ENCODE data around the gene CCHCR1. TPM values are rescaled to one million over a fixed set of nuclear protein-coding genes. Genes with fewer than 3 reads are reported as not detected.

Gene CCHCR1
- polyA plus RNA-seq, 3 donors: 24.2 to 25.2 (median 25.1) TPM

DNA sequence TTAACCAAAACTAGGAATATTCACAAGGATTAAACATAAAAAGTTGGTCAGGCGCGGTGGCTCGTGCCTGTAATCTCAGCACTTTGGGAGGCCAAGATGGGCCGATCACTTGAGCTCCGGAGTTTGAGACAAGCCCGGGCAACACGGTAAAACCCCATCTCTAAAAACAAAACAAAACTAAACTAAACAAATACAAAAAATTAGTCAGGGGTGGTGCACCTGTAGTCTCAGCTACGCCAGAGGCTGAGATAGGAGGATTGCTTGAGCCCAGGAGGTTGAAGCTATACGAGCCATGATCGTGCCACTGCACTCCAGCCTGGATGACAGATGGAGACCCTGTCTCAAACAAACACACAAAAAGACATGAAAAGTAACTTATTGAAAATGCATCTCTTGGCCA, 21.9 kb downstream of the CCHCR1 start:
- DNase-seq (ENCODE audit: low read depth in 3 of 3, low spot score in 2 of 3): no peak

DNA sequence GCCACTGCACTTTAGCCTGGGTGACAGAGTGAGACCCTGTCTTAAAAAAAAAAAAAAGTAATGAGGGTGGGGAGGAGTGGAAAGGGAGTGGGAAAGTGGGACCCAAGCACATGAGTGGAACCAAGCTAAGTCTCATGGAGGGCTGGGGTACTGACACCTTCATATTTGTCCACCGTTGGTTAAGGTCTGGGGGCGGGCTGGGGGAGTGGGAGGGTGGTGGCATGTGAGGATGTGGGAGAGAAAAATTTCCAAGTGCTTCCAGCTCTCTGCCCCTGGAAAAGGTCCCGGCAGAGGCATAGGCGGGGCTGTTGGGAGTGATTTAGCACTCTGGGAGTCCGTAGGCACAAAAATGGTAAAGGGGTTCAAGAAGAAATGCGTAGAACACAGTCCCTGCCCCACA, 24.8 kb downstream of the CCHCR1 start:
- no peak for DNase-seq (ENCODE audit: low read depth in 3 of 3, low spot score in 2 of 3)

DNA sequence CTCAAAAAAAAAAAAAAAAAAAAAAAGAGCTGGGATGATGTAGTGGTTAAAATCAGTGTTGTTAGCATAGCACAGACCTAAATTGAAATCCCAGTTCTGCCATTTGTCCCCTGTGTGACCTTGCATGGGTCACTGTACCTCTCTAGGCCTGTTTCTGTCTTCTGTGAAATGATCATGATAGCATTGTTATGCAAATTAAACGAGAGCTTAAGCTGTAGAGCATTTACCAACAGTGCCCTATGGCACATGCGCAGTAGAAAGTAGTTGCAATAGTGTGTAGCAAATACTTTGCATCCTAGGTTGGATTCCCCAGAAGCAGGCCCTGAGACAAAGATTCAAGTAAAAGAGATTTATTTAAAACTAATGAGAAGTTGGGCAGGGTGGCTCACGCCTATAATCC, 26.0 kb downstream of the CCHCR1 start:
- no peak for DNase-seq (ENCODE audit: low read depth in 3 of 3, low spot score in 2 of 3)

DNA sequence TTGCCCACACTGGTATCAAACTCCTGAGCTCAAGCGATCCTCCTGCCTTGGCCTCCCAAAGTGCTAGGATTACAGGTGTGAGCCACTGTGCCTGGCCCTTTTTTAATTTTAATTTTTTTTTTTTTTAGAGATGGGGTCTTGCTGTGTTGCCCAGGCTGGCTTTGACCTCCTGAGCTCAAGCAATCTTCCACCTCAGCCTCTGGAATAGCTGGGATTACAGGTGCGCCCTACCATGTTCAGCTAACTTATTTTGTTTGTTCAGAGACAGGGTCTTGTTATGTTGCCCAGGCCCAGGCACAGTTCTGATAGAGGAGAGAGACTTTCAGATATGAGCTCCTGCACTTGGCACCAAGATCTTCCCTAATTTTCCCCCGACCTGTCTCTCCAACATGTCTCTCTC, 26.9 kb downstream of the CCHCR1 start:
- DNase-seq (ENCODE audit: low read depth in 3 of 3, low spot score in 2 of 3): no peak

DNA sequence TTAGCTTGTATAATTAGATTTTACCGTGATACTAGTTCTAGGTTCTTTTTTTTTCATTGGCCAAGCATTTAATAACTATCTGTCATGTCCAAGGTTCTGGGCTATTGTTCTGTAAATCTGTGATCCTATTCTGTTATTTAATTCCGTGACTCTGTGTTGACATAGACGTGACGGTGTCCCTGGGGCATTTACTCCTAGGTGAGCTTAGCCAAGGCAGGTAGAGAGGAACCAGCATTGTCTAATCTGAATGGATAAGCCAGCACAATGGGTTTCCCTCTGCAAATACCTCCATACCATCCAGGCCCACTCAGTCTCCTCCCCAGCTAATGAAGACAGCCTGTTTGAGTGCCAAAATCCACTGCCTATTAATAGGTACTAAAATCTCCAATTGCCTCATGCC, 28.5 kb downstream of the CCHCR1 start:
- DNase-seq (ENCODE audit: low read depth in 3 of 3, low spot score in 2 of 3): no peak

DNA sequence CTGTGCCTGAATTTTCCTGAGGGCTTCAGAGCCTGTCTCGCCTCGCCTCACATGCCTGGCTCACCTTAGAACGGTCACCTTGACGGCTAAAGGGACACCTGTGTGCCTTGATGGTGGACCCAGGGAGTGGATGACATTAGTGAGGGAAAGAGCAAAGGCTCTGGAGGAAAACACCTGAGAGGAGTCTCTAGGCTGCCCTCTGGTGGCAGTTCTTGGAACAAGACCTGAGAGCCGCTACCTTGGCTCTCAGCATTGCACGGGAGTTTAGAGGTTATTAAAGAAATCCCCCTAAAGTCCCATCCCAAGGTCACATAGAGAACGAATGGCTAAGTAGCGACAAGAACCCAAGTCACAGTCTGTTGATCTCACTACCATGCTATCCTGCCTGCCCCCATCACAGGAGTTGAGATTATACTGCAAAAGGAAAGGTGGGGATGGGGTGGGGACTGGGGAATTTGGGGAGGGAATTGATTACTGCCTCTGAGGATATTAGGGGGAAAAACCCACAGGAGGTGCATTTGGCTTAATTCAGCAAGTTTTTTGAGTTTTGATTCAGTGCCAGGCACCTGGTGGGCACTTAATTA, 29.4 kb downstream of the CCHCR1 start:
- peak in 2 of 3 donors; percentile 37 to 52 for DNase-seq (ENCODE audit: low read depth in 3 of 3, low spot score in 2 of 3)

DNA sequence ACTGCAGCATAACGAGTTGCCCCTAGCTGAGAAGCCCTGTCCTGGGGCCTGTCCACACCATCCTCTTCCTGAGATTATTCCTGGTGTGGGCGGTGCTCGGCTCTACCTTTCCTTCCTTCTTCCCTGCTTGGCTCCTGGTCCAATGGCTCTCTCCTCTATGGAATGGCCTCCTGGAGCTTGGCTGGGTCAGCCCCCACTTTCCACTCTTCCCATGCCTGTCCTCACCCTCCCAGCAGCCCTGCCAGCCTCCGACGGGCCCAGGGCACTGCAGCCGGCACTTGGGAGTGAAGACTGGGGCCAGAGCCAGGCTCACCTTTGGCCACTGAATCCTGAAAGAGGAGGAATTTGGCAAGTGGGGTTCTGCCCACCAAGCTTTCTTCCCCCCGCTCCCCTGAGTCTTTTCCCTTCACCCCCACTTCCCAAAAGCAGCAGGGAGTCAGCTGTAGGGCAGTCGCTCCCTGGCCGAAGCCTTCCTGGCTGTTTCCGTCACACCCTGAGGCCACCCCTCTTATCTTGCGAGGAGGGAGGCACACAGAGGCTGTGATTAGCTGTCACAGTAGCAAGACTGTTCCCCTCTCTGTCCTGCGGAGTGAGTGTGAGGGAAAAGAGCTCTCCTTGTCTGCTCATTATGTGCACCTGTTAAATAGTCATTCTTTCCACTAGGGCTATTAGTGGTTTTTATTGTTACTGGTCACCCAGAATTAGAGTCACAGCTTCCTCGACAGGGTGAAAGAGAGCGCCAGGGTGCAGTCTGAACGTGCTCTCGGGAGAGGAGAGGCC, 31.0 kb downstream of the CCHCR1 start:
- DNase-seq (ENCODE audit: low read depth in 3 of 3, low spot score in 2 of 3): no peak

DNA sequence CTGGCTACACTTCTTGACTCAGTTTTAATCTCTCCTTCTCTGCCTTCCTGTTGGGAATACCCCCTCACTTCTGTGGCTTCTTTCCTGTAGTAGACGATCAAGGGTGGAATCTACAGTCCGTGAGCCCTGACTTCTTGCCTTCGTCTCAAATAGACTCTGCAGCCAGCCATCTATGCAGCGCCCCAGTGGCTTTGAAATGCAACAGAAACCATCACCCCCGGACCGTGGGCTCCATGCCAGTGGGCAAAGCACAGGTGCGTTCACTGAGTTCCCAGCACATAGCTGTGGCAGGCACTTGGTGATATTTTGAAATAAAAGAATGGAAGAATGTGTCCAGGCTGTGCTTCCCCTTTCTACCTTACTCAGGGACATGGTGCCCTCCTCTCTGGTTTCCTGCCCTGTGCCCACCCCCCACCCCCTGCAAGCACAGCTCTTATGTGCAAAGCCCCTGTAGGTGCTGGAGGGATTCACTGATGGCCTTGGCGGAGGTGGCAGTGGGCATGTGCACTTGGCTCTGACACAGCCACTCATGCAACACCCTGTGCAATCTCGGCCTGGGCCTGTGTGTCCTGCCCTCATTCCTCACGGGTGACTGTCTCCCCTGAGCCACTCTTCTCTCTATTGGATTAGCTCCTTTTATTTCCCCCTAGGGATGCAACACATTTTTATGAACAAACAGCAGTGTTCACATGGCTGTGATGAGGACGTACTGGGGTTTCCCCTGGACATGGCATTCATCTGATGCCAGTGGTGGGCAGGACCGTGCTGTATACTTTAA, 31.8 kb downstream of the CCHCR1 start:
- no peak for DNase-seq (ENCODE audit: low read depth in 3 of 3, low spot score in 2 of 3)

DNA sequence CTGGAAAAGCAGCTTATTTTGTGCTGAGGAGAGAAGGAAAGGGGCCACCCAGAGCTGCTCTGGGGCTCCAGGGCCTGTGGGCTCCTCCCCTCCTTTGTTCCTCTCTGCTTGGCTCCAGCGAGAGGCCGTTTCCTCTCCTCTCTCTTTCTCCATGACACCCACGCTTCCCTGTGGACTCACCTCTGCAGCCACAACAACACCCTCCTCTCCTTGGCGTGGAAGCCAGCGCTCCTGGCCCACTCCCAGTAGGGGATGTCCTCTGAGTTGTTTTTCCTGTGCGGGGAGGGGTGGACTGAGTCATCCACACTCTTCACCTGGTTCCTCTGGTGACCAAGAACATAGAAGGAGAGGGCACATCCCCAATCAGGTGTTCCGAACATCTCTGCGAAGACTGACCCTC, 32.4 kb downstream of the CCHCR1 start:
- no peak for DNase-seq (ENCODE audit: low read depth in 3 of 3, low spot score in 2 of 3)

DNA sequence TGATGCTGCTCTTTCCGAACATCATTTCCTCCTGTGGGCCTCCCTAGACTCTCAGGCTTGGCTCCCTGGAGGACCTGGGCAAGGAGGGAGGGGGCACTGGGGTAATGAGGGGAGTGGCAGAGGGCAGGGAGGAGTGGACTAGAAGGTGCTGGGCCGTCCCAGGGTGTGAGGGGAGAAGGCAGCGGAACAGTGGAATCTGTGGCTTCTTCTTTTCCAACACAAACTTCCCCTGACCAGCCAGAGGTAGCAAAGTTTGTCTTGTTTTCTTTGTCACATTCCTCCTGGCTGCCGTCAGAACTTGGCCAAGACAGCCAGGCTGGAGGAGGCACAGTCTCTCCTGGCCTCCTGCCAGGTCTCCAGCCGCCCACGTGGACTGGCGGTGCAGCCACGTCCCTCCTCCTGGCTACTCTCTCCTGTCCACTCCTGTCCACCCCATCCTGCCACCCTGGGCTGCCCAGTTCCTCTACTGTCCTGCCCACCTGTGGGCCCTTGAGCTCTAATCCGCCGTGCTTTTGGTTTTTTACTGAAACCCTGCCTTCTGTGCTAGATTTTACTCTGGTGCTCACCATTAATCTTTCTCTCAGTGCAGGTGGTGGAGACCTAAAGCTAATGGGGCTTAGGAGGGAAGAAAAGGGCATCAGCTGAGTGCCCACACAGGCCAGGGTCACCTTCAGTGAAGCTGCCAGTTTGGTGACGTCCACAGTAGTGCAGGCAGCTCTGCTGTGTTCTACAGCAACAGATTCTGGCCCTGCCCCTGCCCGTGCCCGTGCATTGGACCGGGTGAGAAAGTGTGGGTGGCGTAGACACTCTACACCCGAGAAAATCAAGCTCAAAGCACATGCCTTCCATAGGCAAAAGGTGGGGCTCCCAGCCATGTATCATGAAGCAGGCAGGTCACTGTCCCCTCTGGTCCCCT, 34.6 kb downstream of the CCHCR1 start:
- DNase-seq (ENCODE audit: low read depth in 3 of 3, low spot score in 2 of 3): peak in 2 of 3 donors; percentile 34 to 77

DNA sequence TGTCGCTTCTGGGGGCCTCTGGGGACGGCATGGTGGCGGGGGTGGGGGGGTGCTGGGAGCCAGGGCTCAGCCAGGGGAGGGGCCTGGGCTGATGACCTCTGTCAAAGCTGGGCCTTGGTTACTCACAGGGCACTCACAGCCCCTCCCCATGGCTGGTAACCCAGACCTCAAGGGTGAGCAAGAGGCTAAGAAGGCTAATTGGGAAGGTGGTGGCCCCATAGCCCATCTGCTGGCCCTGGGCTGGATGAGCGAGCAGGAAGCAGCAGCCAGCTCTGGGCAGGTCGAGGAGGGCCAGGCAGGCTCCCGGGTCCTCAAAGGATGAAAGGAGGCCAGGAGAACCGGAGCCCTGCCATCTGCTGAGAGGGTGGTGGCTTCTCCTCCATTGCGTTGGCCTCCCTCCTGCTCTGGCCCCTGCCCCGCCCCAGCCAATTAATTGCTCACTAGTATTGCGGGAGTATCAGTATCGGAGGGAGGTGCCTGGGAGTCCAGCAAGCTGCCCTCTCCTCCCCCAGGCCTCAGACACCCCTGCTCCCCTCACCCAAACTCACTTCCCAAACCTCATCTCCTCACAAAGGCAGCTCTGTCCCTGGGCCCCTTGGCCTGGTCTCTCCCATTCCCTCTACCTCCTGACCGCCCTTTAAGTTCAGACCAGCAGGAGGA, 36.3 kb downstream of the CCHCR1 start:
- no peak for DNase-seq (ENCODE audit: low read depth in 3 of 3, low spot score in 2 of 3)

DNA sequence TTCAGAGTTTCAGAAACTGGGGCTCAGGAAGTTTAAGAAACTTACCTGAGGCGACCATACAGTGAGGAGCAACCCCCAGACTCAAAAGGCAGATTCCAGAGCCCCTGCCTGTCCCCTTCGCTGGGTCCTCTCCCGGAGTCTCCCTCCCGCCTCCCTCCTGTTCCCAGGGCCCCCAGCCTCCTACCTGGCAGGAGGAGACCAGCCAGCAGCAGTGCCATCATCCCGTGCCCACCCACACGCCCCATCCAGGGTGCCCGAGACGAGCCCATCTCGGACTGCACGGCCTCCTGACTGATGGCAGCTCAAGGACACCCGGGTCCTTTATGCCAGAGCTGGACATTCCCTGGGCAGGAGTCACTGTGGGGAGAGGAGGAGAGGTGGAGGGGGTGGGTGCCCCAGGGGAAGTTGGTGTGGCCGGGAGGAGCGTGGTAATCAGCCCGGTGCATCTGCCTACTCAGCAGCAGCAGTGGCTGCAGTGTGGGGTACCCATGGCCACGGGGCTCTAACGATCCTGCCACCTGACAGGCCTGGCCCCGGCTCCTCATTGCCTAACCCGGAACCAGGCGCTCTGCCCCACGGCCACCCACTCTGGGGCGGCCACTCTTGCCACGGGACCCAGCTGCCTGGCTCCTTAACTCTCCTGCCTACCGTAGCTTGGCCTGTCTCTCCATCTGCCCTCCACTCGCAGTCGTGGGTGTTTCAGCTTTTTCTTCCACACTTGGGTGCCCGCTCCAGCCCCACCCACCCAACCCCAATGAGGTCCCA, 37.3 kb downstream of the CCHCR1 start, which contains the start of gene CDSN:
TSS of gene CDSN (minus strand) at position 296 of the 765 bp plus-strand sequence. CDS start at position 269, 27 bp downstream.
- no peak for DNase-seq (ENCODE audit: low read depth in 3 of 3, low spot score in 2 of 3)

DNA sequence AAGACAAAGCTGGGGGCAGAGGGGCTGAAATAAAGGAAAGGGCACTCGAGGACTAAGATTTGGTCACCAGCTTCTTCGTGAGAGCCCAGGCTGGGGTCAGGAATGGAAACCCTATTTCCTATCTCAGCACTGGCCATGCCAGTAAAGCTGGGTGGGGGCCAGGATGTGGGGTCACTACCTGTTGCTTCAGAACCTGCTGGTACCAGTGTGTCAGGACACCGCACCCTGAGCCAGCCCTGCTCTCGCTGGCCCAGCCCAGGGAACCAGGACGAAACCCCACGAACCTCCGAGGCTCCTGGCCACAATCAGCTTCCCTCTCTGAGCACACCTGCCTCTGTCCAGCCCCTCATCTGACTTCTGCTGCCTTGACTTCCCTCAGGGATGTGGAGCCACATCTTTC, 39.4 kb downstream of the CCHCR1 start:
- no peak for DNase-seq (ENCODE audit: low read depth in 3 of 3, low spot score in 2 of 3)

DNA sequence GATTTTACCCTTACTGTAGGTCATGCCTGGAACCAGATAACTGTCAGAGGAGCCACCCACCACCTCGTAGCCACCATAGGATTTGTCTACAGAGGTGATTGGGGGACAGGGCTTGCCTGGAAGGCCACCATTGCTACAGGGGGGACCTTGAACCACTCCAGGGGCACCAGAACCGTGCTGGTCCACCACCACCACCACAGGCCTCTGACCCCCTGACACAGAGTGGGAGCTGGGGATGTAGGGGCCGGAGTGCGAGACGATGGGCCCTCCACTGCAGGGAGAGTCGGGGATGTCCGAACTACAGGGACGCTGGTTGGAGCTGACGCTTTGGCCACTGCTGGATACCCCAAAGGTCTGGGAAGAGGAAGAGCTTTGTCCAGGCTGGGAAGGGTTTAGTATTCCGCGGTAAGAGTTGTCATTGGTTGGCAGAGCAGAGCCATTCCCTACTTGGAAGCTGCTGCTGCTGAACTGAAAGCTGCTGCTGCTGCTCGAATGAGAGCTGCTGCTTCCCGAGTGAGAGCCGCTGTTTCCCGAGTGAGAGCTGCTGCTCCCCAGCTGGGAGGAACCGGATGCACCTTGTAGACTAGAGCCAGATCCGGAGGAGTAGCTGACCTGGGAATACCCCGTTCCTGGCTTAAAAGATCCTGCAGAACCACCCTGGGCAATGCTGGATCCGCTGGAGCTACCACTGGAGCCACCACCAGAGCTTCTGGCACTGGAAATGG, 40.8 kb downstream of the CCHCR1 start:
- no peak for DNase-seq (ENCODE audit: low read depth in 3 of 3, low spot score in 2 of 3)

DNA sequence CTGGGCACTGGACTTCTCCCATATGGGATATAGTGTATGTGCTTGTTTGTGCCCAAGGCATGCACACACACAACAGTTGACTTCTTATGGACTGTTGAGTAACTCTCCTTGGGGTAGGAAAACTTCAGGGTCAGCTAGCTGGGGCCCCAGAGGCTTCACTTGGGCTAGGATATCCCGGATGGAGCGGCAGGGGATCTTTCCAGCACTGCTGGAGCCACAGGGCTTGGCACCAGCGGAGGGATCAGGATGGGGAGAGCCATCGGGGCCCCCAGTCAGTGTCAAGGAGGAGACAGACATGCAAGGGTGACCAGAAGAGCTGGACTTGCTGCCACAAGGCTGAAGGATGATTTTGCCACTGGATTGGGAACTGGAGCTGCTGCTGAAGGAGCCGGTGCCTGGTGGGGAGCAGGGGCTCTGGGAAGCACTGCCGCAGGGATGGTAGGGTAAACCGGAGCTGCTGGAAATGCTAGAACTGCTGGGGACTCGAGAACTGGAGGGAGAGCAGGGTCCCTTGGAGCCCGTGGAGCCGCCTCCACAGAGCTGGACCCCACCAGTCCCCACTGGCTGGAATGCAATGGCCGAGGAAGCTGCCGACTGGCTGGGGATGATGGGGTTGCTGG, 41.6 kb downstream of the CCHCR1 start:
- DNase-seq (ENCODE audit: low read depth in 3 of 3, low spot score in 2 of 3): no peak

DNA sequence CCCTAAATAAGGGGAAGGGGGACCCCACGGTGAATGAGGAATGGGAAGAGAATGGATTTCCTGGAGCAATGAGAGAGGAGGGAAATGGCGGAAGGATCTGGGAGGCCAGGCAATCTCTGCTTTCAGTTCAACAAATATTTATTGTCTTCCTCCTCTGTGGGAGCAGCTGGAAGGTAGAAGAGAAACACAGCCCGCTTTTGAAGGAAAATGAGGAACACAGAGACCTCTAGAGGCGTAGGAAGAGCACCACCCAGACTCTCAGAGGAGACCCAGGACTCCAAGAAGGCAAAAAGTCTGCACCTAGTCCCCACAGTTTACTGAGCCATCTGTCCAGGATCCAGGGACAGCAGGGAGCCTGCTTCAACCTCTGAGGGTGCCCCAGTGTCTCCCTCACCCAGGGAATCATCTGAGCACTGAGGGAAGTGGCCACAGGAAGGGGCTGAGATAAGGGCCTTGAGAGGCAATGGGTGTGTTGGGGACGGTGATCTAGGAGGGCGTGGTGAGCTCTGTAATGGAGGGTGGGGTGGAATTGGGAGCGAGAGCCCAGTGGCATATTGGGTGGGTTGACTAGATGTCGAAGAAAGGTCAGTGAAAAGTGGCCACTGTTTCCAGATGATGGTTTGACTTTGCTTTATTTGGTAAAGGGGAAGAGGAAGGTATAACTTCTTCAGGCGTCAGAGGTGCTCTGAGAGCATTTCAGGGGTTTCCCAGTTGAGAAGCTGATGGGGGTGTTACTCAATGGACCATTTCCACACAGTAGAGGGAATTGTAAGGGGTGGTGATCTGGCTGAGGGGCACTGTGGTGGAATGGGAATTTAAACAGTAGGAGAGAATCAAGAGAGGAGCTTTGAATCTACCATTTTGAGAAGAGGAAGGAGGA, 42.4 kb downstream of the CCHCR1 start:
- DNase-seq (ENCODE audit: low read depth in 3 of 3, low spot score in 2 of 3): no peak

DNA sequence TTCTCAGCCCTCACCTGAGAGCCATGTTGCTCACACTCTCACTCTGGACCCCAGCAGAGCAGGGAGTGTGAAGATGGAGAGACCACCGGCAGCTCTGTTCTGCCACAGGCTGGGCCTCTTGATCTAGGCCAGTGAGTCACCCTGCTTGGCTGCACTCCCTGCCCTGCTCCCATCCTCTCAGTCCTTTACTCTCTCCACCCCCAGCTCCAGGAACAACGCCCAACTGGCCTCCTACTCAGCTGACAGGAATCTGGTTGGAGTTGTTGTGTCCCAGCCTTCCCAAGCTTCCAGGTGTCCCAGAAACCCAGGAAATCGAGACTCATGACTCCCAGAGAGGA, 43.1 kb downstream of the CCHCR1 start, which contains the start of gene PSORS1C1:
TSS of gene PSORS1C1 (plus strand) at position 260 of the 338 bp plus-strand sequence. CDS start 14,833 bp downstream, outside the sequence.
- no peak for DNase-seq (ENCODE audit: low read depth in 3 of 3, low spot score in 2 of 3)
